Activated CD8-positive, alpha-beta memory T cell treated with anti-CD3 and anti-CD28 coated beads, Interleukin-2, amount 50 U/mL, for 4 hours (primary cell): Measurements from ENCODE around the gene KIAA1671.

Experiments used
- DNase-seq: peaks from one replicate; pipeline ENCODE4 v3.0.0-alpha.2; 2020

KIAA1671 gene

GRCh38 chr22:25120761-25121212, 168.3 kb downstream of the KIAA1671 start:
- no peak for DNase-seq

GRCh38 chr22:25122136-25122764, 169.7 kb downstream of the KIAA1671 start:
- no peak for DNase-seq

GRCh38 chr22:25123677-25124076, 171.2 kb downstream of the KIAA1671 start:
- DNase-seq = no peak

- no peak for DNase-seq
Observed at GRCh38 chr22:25125693-25126357, 173.3 kb downstream of the KIAA1671 start.

GRCh38 chr22:25126510-25126909, 174.0 kb downstream of the KIAA1671 start:
- no peak for DNase-seq

GRCh38 chr22:25127318-25127717, 174.8 kb downstream of the KIAA1671 start:
- DNase-seq = no peak

- DNase-seq = no peak
Observed at GRCh38 chr22:25130462-25130861, 177.9 kb downstream of the KIAA1671 start.

- DNase-seq = no peak
Observed at GRCh38 chr22:25131198-25131887, 178.8 kb downstream of the KIAA1671 start.

- no peak for DNase-seq
Observed at GRCh38 chr22:25134028-25134427, 181.5 kb downstream of the KIAA1671 start.

GRCh38 chr22:25134451-25134850, 181.9 kb downstream of the KIAA1671 start:
- DNase-seq = no peak

- DNase-seq = no peak
Observed at GRCh38 chr22:25136953-25137576, 184.5 kb downstream of the KIAA1671 start.

- DNase-seq = no peak
Observed at GRCh38 chr22:25137577-25138525, 185.3 kb downstream of the KIAA1671 start.

- DNase-seq = no peak
Observed at GRCh38 chr22:25139062-25139461, 186.5 kb downstream of the KIAA1671 start.

- no peak for DNase-seq
Observed at GRCh38 chr22:25142102-25142501, 189.6 kb downstream of the KIAA1671 start.

GRCh38 chr22:25143156-25144076, 190.9 kb downstream of the KIAA1671 start:
- DNase-seq = no peak

- no peak for DNase-seq
Observed at GRCh38 chr22:25144522-25144921, 192.0 kb downstream of the KIAA1671 start.

- no peak for DNase-seq
Observed at GRCh38 chr22:25146307-25146706, 193.8 kb downstream of the KIAA1671 start.

- no peak for DNase-seq
Observed at GRCh38 chr22:25146906-25147641, 194.6 kb downstream of the KIAA1671 start.

GRCh38 chr22:25147642-25147928, 195.1 kb downstream of the KIAA1671 start:
- no peak for DNase-seq

GRCh38 chr22:25148149-25148691, 195.7 kb downstream of the KIAA1671 start:
- DNase-seq = no peak
